Rectal smooth muscle tissue (tissue), 1 donor: ENCODE results near the gene ENG.
"Not testable (repeated sequence)": the region's sequence is repeated elsewhere in the genome, so short reads cannot be mapped to it uniquely, and the experiment has no call there.

Experiments
- H3K27ac ChIP-seq: one replicate; pipeline ENCODE4 v1.7.0; 2013; ENCODE audit warnings: low read depth, low read length, inconsistent platforms
- H3K27me3 ChIP-seq: one replicate; pipeline ENCODE4 v1.7.0; 2013; ENCODE audit warnings: low read length; ENCODE audit not compliant: control insufficient read depth, insufficient read depth
- H3K36me3 ChIP-seq: one replicate; pipeline ENCODE4 v1.7.0; 2013; ENCODE audit warnings: low read length; ENCODE audit not compliant: control insufficient read depth, insufficient read depth
- H3K4me1 ChIP-seq: one replicate; pipeline ENCODE4 v1.7.0; 2013; ENCODE audit warnings: low read length; ENCODE audit not compliant: control insufficient read depth, insufficient read depth
- H3K4me3 ChIP-seq: one replicate; pipeline ENCODE4 v1.7.0; 2013; ENCODE audit warnings: low read length
- H3K9ac ChIP-seq: one replicate; pipeline ENCODE4 v1.7.0; 2013; ENCODE audit warnings: low read length

The ENG gene

DNA sequence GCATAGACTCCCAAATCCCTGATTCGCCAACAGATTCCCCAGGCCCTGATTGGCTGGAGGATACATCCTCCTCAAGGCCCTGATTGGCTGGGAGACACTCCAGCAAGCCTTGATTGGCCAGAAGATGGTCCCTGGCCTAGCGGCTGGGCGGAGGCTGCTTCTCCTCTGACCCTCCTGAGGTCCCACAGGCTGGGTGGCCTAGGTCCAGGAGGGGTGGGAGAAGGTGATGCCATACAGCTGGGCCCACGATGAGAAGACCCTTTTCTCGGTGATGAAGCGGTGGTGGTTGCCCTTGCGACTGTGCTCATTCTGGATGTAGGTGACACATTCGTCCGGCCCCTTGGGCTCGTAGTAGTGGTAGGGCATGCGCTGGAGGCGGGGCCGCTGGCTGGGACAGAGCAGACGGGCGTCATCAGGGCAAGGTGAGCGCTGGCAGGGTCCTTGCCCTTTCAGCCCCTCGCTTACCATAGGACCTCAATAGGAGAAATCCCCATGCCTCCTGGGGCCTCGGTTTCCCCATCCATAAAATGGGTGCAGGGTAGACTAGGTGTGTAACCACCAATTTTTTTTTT, 32.0 kb upstream of the ENG start:
- H3K27ac ChIP-seq: no peak overlapping the region
- H3K9ac ChIP-seq: no peak overlapping the region
- no peak overlapping the region for H3K4me3 ChIP-seq
- peaks cover 33% of the 10 kb centered on the region for H3K36me3 ChIP-seq
- no peaks in the 10 kb centered on the region for H3K27me3 ChIP-seq
- H3K4me1 ChIP-seq: no peaks in the 10 kb centered on the region

DNA sequence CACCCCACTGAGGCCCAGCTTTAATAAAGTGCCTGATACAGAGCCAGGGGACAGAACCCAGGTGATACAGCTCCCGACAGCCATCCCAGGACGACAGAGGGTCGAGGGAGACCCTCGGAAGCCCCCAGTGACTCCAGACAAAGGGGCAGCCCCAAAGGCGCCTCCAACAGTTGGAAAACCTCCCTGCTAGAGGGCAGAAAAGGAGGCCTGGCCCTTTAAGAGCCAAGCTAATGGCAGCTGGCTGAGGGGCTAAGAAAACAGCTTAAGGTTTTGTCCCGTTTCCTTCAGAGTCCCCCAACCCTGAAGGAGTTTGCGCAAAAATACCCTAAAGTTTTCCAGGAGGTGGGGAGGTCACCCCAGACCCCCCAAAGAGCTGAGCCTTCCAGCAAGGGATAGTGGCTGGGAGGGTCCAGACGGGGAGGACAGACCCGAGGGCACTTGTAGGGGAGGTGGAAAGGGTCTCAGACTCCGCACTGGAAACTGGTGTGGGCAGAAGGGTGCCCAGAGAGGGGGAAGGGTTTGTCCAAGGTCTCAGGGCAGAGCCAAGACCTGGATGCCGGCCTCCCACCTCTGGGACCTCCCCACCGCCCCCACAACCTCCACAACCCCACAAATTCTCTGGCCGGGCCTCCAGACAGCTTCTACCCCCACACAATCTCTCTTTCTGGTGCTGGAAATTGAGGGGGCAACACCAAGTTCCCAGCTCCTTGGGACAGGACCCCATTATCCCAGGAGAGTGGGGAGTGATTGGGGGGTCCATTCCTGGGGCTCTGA, 31.2 kb upstream of the ENG start:
- H3K9ac ChIP-seq: no peak overlapping the region
- no peaks in the 10 kb centered on the region for H3K27me3 ChIP-seq
- no peaks in the 10 kb centered on the region for H3K4me1 ChIP-seq
- no peak overlapping the region for H3K4me3 ChIP-seq
- no peak overlapping the region for H3K27ac ChIP-seq
- H3K36me3 ChIP-seq: peaks cover 29% of the 10 kb centered on the region

GRCh38 chr9:127884976-127885490, 30.6 kb upstream of the ENG start:
- no peak overlapping the region for H3K27ac ChIP-seq
- no peaks in the 10 kb centered on the region for H3K27me3 ChIP-seq
- H3K36me3 ChIP-seq: peaks cover 23% of the 10 kb centered on the region
- H3K4me3 ChIP-seq: no peak overlapping the region
- H3K4me1 ChIP-seq: no peaks in the 10 kb centered on the region
- H3K9ac ChIP-seq: no peak overlapping the region

DNA sequence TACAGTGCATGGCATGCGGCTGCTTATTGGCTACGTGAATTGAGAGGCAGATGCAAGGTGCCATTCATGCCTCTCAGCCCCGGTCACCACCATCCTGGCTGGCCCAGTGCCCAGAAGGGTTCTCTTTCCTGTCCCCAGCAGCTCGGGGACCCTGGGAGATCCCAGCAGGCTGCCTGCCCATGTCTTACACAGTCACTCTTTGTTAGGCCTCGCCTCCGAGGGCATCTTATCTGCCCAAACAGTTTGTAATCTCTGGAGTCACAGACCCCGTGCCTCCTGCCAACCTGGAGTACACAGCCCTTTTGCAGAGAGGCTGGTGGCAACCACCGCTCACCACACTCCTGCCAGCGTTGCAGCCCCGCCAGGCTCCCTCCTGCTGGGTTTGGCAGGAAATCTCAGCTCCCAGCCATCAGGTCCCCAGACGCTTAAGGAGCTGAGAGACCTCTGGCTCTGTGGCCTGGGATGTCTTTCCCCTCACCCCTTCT, 30.0 kb upstream of the ENG start:
- Histone ChIP-seq H3K4me1 (no peaks in the 10 kb centered on the region), H3K27ac (no peak overlapping the region), H3K4me3 (no peak overlapping the region), H3K9ac (no peak overlapping the region), H3K27me3 (no peaks in the 10 kb centered on the region), H3K36me3 (peaks cover 22% of the 10 kb centered on the region)

GRCh38 chr9:127883959-127884358, 29.5 kb upstream of the ENG start:
- H3K4me3 ChIP-seq: no peak overlapping the region
- H3K9ac ChIP-seq: no peak overlapping the region
- no peaks in the 10 kb centered on the region for H3K4me1 ChIP-seq
- no peak overlapping the region for H3K27ac ChIP-seq
- H3K27me3 ChIP-seq: no peaks in the 10 kb centered on the region
- peaks cover 22% of the 10 kb centered on the region for H3K36me3 ChIP-seq

DNA sequence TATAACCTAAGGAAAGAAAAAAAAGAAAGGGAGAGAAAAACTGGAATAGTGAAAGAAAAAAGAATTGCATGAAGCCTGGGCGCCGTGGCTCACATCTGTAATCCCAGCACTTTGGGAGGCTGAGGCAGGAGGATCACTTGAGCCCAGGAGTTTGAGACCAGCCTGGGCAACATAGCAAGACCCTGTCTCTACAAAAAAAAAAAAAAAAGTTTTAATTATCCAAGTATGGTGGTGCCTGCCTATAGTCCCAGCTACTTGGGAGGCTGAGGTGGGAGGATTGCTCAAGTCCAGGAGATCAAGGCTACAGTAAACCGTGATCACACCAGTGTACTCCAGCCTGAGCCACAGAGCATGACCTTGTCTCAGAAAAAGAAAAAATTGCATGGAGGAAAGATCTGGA, 27.3 kb upstream of the ENG start:
- H3K4me1 ChIP-seq, H3K9ac ChIP-seq, H3K27me3 ChIP-seq, H3K4me3 ChIP-seq, H3K36me3 ChIP-seq, H3K27ac ChIP-seq: not testable (repeated sequence)

DNA sequence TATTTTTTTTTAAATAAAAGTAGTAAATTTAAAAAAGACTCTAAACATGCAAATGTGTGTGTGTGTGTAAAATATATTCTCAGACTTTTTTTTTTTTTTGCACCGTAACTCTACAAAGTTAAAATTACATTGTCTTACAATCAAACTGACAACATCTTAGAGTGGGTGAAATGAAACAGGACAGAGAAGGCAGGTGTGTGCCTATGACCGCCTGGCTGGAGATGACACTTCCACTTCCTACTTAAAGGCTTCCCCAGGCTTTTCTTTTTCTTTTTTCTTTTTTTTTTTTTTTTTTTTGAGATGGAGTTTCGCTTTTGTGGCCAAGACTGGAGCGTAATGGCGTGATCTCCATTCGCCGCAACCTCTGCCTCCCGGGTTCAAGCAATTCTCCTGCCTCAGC, 25.7 kb upstream of the ENG start:
- H3K4me1 ChIP-seq: peaks cover 19% of the 10 kb centered on the region
- no peak overlapping the region for H3K27ac ChIP-seq
- H3K27me3 ChIP-seq: no peaks in the 10 kb centered on the region
- no peak overlapping the region for H3K9ac ChIP-seq
- no peaks in the 10 kb centered on the region for H3K36me3 ChIP-seq
- H3K4me3 ChIP-seq: no peak overlapping the region

GRCh38 chr9:127878652-127879390, 24.4 kb upstream of the ENG start:
- H3K9ac ChIP-seq: no peak overlapping the region

DNA sequence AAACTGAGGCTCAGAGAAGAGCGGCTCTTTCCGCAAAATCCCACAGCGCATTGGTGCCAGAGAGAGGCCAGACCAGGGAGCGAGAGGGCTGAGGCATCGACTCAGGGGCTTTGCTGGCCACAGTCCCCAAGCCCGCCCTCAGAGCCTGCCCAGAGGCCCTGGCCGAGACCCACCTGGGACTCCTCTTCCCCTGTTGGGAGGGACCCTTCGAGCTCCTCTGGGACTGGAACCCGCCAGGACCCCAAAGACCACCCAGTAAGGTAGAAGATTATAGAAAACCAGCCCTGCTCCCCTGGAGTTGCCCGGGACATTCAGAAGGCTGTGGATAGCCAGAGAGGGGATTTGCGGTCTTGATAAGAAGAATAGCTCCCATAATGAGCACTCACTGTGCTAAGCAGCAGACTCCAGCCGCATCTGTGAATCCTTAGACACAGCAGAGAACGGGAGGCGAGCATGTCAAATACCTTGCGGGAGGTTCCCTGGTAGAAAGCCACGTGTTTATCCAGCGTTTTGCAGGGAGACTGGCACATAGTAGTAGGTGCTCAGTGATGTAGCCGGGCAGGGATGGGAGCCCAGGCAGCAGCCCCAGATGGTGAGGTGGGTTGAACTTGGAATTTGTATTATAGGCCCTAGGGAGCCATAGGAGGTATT, 23.7 kb upstream of the ENG start:
- H3K4me1 ChIP-seq: peaks cover 32% of the 10 kb centered on the region
- H3K4me3 ChIP-seq: peak overlapping the region; percentile 77
- H3K36me3 ChIP-seq: no peaks in the 10 kb centered on the region
- peak overlapping the region; percentile 74 for H3K27ac ChIP-seq
- peak overlapping the region; percentile 45 for H3K9ac ChIP-seq
- no peaks in the 10 kb centered on the region for H3K27me3 ChIP-seq

More at GRCh38 chr9:127878652-127879390, 24.4 kb upstream of the ENG start:
- H3K36me3 ChIP-seq: no peaks in the 10 kb centered on the region
- H3K27ac ChIP-seq: no peak overlapping the region
- no peaks in the 10 kb centered on the region for H3K27me3 ChIP-seq
- peaks cover 28% of the 10 kb centered on the region for H3K4me1 ChIP-seq
- H3K4me3 ChIP-seq: no peak overlapping the region

- Histone ChIP-seq H3K4me3 (peak within 1 kb of the TSS; percentile 77), H3K4me1 (peaks cover 32% of the 10 kb centered on the region), H3K9ac (peak within 1 kb of the TSS; percentile 77), H3K27ac (peak within 1 kb of the TSS; percentile 74), H3K27me3 (no peaks in the 10 kb centered on the region), H3K36me3 (peaks cover under 1% of the 10 kb centered on the region)
These were observed 23.1 kb upstream of the ENG start, which contains the start of gene AK1 for GRCh38 chr9:127877566-127877998. TSS of gene AK1 (minus strand) at chr9:127877675. CDS start at chr9:127874617, 3,058 bp downstream.

DNA sequence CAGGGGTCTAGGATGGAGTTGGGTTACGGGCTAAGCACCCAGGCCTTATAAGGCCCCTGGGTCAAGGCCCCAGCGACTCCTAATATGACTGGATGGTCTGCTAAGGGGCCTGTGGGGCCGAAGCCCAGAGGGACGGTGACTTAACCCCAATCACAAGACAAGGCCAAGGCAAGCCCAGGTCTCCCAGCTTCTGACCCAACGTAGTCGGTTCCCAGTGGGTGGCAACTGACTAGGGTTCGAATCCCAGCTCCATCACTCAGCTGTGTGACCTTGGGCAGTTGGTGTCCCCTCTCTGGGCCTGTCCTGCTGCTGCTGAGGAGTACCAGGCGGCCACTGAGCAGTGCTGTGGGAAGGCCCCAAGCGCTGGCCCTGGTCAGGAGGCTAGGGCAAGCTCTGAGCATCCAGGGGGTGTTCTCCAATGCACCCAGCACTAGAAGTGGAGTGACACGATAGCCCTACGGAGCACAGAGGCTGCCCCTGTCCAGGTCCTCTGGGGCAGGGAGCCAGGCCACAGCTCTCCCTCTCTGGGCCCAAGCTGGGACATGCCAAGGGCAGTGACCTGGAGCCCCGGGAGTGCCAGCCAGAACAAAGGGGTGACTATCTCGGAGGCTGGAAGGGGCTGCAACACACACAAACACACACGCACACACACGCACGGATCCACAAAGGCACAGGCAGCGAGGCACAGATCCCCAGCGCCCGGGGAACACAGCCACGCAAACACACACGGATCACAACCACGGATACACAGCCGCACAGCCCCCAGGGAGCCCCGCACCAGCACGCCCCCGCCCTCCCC, 22.5 kb upstream of the ENG start:
- Histone ChIP-seq H3K27me3 (no peaks in the 10 kb centered on the region), H3K4me1 (peaks cover 32% of the 10 kb centered on the region), H3K4me3 (peak overlapping the region; percentile 77), H3K9ac (peak overlapping the region; percentile 77), H3K27ac (peak overlapping the region; percentile 74), H3K36me3 (peaks cover 3% of the 10 kb centered on the region)
